AG09319 (cell line): ENCODE results near the gene NIFK.

ENCODE experiments used
- DNase-seq: peaks from one replicate; pipeline ENCODE4 v3.0.0-alpha.2; 2010; ENCODE audit warnings: low read depth; ENCODE audit errors: extremely low read depth
- CTCF ChIP-seq: IDR thresholded peaks from 2 replicates; pipeline ENCODE4 v1.5.1; 2011; ENCODE audit warnings: low read depth, mild to moderate bottlenecking, inconsistent platforms, low read length, moderate library complexity

NIFK gene

GRCh38 chr2:121774235-121774634 lies 37.6 kb upstream of the NIFK start:
- no peak for TF ChIP-seq CTCF
- DNase-seq, result no peak

GRCh38 chr2:121771976-121772742 lies 35.5 kb upstream of the NIFK start:
- no peak for TF ChIP-seq CTCF
- DNase-seq, result peak; percentile 22

- DNase-seq, result no peak
Observed at GRCh38 chr2:121768143-121768755, 31.6 kb upstream of the NIFK start.

GRCh38 chr2:121766624-121767023 lies 29.9 kb upstream of the NIFK start:
- no peak for TF ChIP-seq CTCF
- no peak for DNase-seq

More at GRCh38 chr2:121768143-121768755, 31.6 kb upstream of the NIFK start:
- TF ChIP-seq CTCF, result no peak

GRCh38 chr2:121764681-121765228 lies 28.1 kb upstream of the NIFK start:
- DNase-seq, result no peak
- TF ChIP-seq CTCF, result no peak

GRCh38 chr2:121755237-121756111 lies 18.8 kb upstream of the NIFK start, which contains the start of gene TSN:
Gene TSN (plus strand): TSS chr2:121755651. CDS start chr2:121755780, 129 bp downstream.
- TF ChIP-seq CTCF, result no peak
- DNase-seq, result peak; percentile 91

GRCh38 chr2:121754851-121755236 lies 18.2 kb upstream of the NIFK start:
- no peak for DNase-seq
- no peak for TF ChIP-seq CTCF
